Activated CD4-positive, alpha-beta T cell treated with anti-CD3 and anti-CD28 coated beads, Interleukin-10, Interleukin-2, amounts not matched to agents 100 ng/mL and 50 ng/mL, durations not matched to agents 16 hours and 8 hours (primary cell): Measurements from ENCODE around the gene WDR1.
"Not testable (repeated sequence)": the region's sequence is repeated elsewhere in the genome, so short reads cannot be mapped to it uniquely, and the experiment has no call there.

Experiments used
- DNase-seq: peaks from one replicate; pipeline ENCODE4 v3.0.0-alpha.2; 2020

WDR1 gene

DNA sequence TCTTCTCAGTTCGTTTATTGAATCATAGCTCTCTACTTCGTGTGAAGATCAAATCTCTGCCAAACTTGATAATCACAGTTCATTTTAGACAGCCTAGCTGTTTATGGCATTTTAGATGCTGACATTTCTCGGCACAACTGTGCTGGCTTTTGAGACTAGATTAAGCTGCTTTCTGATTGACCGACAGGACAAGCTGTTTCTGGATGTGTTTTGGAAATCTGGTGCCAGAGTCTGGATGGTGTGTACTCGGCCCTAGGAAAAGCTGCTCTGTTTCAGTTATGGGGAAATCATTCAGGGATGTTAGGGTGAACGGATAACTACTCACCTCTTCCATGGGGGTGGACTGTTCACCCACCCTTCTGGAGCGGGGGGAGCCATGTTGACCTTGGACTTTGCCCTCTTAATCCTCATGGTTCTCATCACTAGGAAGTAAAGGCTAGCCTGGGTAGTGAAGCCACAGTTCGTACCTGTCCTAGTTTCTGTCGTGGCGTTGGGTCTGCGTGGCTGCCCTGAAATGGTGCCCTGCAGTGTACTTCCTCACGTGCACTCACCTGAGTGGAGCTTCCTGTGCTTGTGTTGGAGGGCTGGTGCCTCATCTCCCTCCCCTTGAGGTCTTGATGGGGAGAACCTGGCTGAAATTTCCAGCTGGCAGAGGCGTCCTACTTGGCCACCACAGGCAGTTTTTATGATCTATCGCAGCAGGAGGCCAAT is 13.7 kb upstream of the WDR1 start:
- no peak for DNase-seq

DNA sequence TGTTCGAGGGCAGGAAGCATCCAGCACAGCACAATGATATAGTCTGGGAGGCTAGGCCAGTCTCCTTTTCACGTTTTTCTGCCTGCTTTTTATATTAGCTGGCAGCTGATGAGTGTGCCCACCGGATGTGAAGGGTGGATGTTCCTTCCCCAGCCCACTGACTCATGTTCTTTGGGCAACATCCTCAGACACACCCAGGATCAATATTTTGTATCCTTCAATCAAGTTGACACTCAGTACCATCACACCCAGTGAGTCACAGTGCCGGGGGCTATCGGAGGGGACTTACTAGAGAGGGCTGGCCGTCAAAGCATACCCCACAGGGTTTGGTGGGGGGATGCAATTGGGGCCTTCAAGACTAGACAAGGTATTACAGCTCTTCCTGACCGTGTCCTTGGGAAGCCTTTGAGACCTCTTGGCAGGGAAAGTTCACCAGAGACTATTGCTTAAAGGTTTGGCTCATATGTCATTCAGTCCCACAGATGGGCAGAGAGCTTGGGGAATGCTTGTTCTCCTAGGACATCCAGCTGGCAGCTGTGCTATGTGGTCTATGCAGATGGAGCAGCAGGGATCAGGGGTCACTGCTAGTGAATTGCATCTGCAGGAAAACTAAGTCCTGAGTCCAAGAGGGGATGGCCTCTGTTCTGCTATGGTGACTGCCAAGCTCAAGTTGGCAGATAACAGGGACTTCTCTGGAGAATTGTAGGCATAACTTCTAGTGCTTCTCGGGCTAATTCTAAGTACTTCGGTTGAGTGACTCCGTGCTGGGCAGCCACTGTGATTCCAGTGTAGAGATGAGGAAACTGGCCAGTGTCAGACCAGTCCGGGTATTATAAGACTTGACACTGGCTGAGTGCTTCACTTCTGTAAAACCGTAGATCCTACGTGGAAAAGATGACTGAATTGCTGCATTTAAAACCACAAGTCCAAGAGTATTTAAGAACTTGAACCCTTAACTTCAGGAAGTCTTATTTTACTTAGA is 12.9 kb upstream of the WDR1 start:
- no peak for DNase-seq

DNA sequence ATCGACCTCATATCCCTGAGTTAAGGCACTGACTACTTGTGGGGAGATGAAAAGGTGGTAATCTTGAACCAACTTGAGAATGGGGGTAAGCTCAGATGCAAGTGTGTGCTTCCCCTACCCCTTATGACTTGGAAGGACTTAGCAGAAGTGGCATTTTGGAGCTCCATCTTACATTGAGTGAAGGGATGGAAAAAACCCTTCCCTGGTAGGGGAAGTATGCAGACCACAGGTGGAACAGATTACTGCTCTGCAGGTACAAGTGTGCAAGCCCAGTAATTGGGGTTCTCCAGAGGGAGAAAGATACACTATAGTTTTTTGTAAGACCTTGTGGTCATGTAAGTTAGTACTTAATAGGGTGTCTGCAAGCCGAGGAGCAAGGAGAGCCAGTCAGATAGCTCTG is 12.2 kb upstream of the WDR1 start:
- DNase-seq = no peak

DNA sequence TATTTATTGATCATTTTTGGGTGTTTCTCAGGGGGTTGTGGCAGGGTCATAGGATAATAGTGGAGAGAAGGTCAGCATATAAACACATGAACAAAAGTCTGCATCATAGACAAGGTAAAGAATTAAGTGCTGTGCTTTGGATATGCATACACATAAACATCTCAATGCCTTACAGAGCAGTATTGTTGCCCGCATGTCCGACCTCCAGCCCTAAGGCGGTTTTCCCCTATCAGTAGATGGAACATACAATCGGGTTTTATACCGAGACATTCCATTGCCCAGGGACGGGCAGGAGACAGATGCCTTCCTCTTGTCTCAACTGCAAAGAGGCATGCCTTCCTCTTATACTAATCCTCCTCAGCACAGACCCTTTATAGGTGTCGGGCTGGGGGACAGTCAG is 10.9 kb upstream of the WDR1 start:
- DNase-seq = not testable (repeated sequence)

DNA sequence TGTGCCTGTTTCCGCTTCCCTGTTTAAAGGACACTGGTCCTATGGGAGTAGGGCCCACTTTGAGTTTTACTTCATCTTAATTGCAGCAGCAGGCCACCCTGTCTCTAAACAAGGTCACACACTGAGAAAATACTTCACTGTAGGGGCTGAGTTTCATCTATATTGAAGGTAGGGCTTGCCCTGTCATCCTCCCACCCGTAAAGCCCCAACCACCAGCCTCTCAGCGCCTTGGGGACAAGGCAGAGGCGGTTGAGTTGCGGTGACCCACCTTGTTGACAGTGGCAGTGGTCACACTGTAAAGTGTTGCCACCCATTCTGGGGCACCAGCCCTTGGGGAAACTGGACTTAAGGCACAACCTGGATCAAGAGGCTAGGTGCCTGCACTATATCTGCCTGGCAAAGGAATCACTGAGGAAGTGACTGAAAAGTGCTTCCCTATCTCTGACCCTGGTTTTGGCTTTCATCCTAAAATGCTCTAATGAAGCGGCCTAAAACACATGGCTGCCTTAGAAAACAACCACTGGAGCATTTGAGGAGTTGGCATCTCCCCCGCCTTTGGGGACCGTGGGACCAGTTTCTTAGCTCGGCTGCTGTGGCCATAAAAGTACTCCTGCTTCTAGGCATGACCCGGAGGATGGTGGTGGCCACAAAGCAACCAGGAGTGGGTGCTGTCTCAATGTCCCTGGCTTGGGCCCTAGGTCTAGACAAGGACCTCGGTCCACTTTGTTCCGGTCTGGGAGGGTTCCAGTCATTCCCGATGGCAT is 7.8 kb upstream of the WDR1 start:
- no peak for DNase-seq

DNA sequence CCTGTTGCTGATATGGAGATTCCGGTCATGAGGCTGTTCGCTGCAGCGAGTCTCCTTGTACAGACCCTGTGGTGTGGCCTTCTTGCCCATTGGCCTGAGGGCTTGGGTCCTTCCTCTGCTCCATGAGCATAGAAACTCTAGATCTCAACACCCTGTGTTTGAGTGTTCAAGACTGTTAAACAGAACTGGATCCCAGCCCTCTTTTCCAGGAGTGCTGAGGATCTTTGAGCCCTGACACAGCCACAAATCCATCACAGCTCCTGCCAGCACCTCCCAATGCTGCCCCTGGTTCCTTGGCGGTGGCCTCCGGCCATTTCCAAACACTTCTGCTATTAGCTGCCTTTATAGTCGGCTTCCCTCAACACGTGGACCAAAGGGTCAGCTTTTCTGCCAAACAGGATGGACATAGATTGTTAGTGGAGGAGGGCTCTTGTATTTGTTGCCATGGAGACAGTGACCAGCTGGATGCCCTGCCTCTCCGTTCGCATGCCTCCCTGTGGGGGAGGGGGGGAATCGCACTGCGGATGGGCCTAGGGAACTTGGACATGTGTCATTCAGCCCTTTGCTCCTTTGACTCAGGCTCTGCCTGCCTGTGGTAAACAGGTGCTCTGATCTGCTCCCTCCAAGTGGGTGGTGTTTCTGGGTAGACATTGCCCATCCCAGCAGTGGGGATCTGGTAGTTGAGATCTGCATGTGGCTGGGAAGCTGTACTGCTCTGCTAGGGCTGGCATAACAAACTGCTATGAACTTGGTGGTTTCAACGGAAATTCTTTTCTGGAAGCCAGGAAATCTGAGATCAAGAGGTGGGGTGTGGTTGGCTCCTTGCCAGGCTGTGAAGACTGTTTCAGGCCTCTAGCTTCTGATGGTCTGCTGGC is 6.9 kb upstream of the WDR1 start:
- DNase-seq = no peak

DNA sequence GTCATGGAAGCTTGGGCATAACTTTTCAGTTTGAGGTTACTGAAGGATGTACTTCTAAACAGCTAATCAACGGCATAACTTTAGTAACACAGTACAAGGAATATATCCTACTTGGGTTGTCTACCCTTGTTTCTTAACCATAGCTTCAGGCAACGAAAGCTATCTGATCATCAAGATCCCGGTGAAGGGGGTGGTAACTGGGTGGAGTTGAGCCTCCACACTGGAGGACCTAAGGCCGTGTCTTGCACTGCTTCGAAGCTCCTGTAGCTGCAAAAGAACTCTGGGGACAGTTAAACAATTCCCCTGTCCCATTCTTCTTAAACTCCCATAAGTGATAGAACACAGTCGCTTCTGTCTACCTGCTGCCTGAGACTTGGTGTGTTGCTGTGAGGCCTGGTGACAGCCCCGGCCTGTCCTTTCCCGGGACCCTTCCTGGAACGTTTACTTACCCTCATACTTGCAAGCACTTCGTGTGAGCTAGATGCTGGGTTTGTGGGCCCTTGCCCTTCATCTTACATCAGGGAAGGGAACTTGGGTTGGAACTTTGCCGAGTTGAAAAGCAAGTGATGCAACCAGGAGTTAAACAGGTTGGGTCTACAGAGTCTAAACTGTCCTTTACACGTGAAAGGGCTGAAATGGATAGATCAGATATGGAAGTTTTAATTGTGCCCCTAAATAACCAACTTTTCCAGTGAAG is 5.8 kb upstream of the WDR1 start:
- DNase-seq = no peak

DNA sequence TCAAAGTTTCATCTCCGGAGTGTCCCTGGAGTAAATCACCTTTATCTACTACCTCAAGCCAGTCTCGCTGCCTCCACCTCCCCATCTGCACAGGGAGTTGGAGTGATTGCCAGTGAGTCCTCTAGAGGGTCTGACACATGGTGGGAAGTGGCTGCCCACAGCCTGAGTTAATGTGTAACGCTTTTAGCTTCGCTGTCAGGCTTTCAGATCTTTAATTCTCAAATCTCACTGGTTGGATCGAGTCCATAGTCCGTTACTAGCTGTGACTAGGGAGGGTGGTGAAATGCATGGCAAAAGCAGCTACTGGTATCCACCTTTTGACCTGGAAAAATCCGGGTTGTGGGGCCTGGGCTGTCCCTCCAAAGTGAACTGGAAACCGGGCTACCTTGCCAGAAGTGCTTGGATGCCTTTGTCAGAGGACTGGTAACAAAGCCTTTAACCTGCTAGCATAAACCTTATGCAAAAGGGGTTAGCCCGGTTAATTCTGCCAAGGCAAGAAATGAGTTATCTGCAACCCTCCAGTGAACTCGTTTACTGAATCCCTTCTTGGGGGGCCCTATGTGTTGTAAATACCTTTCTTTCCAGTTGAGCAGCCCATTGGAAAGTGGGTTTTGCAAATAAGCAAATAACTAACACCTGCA is 5.1 kb upstream of the WDR1 start:
- DNase-seq = no peak

DNA sequence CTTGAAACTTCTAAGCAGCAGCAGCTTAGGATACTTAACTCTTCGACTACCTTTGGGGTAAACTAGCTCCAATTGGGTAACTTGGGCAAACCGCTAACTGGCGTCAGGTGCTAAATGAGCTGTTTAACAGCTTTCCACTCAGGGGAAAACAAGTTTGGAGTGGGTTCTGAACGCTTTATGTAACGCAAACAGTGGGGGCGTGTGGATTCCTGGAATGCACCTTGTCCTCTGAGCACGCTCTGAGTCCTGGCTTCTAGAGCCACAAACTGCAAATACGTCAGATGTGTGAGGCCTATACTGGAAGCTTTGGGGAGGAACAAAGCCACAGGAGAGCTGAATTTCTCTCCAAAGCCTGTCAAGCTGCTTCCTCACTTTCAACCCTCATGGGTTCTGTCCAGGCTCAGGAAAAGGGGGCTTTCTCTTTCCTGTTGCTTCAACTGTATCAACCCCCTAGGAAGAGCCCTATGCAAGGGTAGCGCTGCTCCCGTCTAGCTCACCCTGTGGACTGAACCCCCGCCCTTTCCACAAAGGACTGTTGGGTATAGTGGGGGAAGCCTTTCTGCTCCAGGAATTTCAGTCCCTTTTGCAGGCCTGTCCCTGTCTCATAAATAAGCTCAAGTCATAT is 4.5 kb upstream of the WDR1 start:
- no peak for DNase-seq

DNA sequence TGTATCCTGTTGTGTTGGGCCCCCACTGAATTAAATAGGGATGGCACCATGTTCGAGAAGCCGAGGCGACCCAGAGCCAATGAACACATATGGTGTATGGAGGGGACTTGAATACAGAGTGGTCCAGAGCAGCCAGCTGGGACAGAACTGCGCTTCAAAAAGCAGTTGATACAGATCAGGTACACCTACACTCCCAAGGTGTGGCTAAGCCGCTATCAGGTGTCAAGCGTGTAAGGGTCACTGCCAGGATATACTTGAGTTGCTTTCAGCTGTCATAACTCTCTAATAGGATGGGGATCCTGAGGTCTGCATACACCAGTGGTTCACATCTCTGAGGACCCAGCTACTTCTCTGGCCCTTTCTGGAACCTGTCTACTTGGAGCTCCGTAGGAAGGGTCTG is 3.2 kb upstream of the WDR1 start:
- DNase-seq = no peak

- DNase-seq = no peak
These were observed 2.7 kb upstream of the WDR1 start for GRCh38 chr4:10119278-10119677.

GRCh38 chr4:10118048-10119004 is 1.7 kb upstream of the WDR1 start:
- DNase-seq = no peak

DNA sequence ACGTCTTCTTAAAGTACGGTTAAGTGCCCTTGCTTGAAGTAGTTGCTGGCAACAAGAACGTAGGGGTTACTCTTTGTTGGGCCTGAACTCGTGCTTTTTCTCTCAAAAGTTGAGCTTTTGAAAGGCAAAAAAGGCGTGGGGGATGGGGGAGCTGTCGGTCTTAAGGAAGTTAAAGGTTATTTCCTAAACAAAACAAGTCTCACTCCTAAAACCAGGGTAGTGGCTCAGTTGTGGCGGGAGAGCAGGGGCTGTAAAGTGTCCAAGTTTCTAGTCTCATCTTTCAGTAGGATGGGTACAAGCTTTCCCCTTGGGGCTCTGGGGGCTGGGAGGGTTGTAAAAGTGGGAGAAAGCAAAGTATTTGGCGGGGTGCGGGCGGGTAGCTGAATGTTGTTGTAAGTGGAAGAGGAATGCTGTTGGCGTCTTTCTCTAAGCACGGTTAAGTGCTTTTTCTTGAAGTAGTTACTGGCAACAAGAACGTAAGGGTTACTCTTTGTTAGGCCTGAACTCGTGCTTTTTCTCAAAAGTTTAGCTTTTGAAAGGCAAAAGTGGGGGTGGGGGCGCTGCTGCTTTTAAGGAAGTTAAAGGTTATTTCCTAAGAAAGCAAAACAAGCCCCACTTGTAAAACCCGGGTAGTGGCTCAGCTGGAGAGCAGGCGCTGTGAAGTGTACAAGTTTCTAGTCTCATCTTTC is 904 bp upstream of the WDR1 start:
- DNase-seq = peak; percentile 34

DNA sequence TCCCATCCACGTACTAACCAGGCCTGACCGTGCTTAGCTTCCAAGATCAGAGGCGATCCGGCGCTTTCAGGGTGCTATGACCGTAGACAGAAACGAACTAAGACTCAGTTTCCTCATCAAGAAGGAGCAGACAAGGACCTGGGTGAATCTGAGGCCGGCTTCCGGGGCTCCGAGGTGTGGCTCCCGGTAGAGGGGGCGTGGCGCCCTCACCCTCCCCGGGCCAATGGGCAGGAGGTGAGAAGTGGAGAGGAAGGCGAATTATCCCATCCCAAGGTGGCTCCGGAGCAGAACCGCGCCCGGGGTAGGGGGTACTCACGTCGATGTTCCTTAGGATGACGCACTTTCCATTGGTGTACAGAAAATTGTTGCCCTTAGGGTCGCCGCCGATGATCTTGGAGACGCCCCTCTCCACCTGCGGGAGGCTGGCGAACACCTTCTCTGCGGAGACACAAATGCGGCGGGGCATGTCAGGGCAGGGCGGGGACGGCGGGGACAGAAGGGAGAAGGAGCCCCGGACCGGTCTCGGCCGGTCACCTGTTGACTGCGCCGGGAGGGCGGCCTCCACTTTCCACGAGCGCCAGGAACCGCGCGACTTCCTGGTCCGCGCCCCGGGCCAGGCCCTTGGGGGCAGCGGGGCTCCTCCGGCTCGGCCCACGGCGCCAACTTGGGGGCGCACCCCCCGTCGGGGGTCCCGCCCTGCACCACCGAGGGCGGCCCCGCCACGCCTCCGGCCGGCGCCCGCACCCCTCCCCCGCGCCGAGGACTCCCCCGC is 616 bp downstream of the WDR1 start:
- peak; percentile 87 for DNase-seq

GRCh38 chr4:10115271-10115796 is 1.3 kb downstream of the WDR1 start:
- DNase-seq = no peak

DNA sequence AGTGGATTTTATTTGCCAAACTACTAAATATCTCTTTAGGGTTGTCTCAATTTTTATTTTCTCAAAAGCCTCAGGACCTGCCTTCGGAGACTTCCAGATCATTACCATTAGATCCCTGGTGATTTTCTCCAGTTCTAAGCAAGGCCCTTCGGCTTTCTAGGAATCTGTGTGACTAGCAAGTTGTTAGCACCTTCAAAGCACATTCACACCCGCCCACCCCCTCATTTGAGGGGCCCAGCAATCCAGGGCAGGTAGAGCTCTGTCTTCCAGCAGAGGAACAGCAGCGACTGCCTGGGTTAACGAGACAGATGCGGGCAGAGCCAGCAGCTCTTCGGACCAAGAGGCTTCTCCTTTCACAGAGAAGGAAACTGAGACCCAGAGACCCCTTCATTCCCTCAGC is 2.0 kb downstream of the WDR1 start:
- DNase-seq = no peak

- no peak for DNase-seq
These were observed 2.5 kb downstream of the WDR1 start for GRCh38 chr4:10114147-10114546.
